Body of pancreas (tissue), 4 donors: ENCODE measurements around the gene PLAAT4.

Experiments
- CTCF ChIP-seq, 7 experiments: fragments of 450-650 bp in 4 of 7; fragments of 200-600 bp in 3 of 7; sonication (generic) in 3 of 7; IDR thresholded peaks; one replicate each; pipeline ENCODE4 v1.5.1; 2016 to 2019; ENCODE audit warnings: antibody characterized with exemption in 7 of 7
- POLR2A ChIP-seq, 3 donors: fragments of 450-650 bp; IDR thresholded peaks; one replicate each; pipeline ENCODE4 v1.6.1; 2016; ENCODE audit warnings: antibody characterized with exemption in 3 of 3, mild to moderate bottlenecking in 2 of 3

- TF ChIP-seq CTCF (IDR thresholded peaks at IDR 0.05), result no peak
- no peak for TF ChIP-seq POLR2A (IDR thresholded peaks at IDR 0.05)
Observed at GRCh38 chr11:63549411-63549810, 12.8 kb downstream of the PLAAT4 start.
